GM12872 (cell line): ENCODE measurements around the gene DNAH5.

Source experiments
- CTCF ChIP-seq: IDR thresholded peaks from 3 replicates; pipeline ENCODE4 v1.5.1; 2011; ENCODE audit warnings: low read depth, mild to moderate bottlenecking, low read length, moderate library complexity; ENCODE audit not compliant: insufficient read depth

The DNAH5 gene

GRCh38 chr5:13909271-13909670 is 35.2 kb downstream of the DNAH5 start:
- TF ChIP-seq CTCF = no peak

GRCh38 chr5:13898569-13898968 is 45.9 kb downstream of the DNAH5 start:
- no peak for TF ChIP-seq CTCF

- TF ChIP-seq CTCF = 0 out of 3 replicates have a peak, but pooled peaks have one; percentile 12
These were observed 66.1 kb downstream of the DNAH5 start for GRCh38 chr5:13878357-13878756.

- no peak for TF ChIP-seq CTCF
These were observed 77.7 kb downstream of the DNAH5 start for GRCh38 chr5:13866792-13867191.

- TF ChIP-seq CTCF = no peak
These were observed 79.2 kb downstream of the DNAH5 start for GRCh38 chr5:13865312-13865711.

- TF ChIP-seq CTCF = no peak
These were observed 84.3 kb downstream of the DNAH5 start for GRCh38 chr5:13860146-13860545.

- no peak for TF ChIP-seq CTCF
These were observed 85.0 kb downstream of the DNAH5 start for GRCh38 chr5:13859270-13860065.
